GM21390 (cell line): ENCODE results near the gene KCNA5.

Experiments
- ATAC-seq: cut with Tn5 transposase; IDR thresholded peaks from one replicate; pipeline ENCODE4 v1.9.1; 2021; ENCODE audit not compliant: unreplicated experiment

KCNA5 gene

DNA sequence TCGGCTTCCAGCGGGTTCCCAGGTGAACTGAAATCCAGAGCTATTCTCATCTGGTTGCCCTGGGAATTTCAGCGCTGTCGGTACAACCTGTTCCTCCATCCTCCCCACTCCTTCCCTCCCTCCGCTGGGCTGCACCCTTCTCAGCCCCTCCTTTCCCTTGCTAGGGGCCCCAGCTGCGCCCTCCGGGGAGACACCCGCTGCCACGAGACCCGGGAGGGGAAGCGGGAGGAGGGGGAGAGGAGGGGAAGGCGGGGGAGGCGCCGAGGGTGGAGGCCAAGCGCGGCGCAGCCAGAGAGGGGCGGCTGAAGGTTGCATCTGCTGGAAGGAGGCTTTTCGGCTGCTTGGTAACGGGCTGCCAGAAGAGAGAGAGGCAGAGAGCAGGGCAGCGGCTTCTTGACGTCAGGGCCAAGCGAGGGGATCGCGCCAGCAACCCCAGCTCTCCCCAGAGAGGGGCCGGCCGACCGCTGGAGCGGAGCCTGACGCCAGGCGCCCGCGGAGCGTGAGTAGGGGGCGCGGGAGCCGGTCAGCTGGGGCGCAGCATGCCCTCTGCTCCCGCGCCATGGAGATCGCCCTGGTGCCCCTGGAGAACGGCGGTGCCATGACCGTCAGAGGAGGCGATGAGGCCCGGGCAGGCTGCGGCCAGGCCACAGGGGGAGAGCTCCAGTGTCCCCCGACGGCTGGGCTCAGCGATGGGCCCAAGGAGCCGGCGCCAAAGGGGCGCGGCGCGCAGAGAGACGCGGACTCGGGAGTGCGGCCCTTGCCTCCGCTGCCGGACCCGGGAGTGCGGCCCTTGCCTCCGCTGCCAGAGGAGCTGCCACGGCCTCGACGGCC, at the start of gene KCNA5:
Gene KCNA5 (plus strand): TSS at position 291 of the 831 bp plus-strand sequence. CDS start 269 bp downstream, at position 560.
- no peak for ATAC-seq

DNA sequence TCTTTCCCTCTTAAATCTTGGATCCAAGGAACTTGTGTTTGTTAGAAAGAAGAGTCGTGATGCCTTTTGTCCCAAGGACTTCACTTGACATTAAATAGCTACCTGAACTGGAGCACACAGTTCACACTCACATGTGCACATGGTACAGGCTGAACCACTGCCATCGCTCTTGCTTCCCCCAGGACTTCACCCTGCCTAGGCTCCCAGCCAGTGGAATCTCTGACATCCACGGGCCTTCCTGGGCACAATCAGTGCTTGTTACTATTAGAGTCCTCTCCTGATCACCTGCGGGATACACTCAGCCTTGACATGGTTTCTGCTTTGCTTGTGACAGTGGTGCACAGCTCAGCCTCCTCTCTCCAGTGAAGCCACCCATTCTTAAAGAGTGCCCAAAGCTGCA, 49.1 kb upstream of the KCNA5 start:
- no peak for ATAC-seq

DNA sequence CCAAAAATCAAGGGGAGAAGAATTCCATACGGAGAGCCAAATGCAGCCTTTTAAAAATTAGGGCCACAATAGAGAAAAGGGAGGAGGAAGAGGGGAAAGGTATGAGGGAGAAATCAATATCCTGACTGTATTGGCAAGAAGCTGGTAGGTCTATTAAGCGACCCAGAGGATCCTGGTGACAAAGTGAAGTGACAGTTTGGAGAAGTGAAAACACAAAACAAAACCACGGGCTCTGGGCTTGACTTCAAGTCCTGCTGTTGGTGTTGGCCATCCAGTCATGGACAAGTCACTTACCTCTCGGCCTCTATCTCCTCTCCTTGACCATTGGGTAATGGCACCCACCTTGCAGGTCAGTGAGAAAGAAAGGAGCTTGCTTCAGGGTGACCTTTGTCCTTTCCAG, 47.0 kb upstream of the KCNA5 start:
- no peak for ATAC-seq

DNA sequence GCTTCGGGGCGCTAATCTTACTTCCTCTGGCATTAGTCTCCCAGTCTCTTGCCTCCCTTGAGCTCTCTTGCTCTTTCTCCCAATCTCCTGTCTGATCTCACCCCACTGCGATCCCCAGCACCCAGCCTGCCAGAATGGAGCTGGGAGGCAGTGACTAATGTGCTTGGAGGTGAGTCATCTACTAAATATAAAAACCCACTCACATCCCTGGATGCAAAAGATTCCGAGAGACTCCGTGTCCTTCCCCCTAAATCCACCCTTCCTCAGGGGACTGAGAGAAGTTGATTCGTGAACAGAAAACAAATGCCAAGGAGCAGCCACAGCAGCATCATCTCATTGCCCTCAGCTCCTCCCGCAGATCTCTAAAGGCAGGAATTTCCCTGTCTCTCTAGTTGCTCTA, 45.7 kb upstream of the KCNA5 start:
- ATAC-seq: no peak

DNA sequence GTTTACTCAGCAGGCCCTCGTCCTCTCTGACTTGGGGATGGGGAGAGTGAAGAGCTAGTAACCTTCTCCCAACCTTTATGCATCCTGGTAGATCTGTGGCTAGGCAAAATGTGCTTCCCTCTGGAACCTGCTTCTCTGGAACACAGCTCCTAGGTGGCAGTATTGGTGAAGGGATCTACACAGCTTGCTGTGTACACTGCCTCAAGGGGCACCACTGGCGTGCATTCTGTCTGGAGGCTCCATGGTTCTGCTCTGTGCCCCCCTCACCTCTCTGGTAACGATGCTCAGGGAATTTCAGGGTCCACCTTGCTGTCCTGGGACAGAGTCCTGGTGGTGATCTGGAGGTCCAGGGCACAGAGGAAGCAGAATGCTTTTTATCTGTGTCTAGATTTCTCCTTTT, 43.5 kb upstream of the KCNA5 start:
- no peak for ATAC-seq

DNA sequence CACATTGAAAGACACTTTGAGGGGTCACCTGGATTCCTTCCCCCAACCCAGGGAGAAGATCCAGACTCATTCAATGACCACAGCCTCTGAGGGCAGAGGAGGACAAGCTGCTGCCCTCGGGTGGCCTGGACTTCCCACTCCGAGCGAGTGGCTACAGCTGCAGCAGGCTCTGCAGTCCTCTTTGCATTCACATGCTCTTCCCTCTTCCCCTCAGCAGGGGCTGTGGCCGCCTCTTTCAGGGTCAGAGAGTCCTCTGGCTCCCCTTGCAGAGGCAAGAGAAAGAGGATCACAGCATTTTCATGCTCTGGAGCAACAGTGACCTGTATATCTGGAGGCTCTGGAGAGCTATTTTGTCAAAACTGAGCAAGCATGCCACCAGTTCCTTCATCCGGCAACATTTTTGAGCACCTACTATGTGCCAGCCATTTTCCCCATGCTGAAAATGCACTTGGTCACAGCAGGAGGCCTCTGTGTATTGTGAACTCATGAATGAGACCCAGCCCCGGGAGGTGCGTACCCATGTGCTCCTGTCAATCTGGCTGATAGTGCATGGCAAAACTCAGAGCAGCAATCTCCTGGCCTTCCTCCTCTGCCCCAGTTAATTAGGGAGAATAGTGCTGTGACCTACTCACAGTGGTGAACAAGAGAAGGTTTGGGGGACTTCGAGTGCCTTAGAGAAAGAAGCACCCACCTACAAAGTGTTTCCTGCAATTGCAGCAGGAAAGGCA, 42.9 kb upstream of the KCNA5 start:
- ATAC-seq: no peak

DNA sequence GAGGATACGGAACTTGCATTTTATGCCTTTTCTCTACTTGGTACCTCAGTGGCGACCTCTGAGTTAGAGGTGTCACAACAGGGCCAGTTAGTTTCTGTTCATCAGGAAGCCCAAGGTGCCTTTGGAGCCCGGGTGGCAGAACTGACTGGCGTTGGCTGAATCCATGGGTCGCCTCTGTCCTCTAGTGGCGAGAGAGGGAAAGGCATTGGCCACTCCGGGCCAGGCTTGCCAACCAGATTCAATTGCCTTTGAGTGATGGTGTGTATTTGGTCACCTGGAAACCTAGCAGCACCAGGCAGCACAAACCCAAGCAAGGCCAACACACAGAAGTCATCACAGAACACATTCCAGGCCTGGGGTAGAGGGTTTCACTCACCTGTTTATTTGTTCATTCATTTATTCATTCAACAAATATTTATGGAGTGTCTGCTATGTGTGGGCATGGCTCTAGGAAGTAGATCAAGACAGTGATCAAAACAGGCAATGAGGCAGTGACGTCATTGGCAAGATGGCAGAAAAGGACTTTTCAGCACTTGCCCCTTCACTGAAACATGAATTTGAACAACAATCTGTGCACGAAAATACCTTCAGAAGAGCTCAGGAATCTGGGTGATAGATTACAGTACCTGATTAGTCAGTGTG, 40.5 kb upstream of the KCNA5 start:
- no peak for ATAC-seq

DNA sequence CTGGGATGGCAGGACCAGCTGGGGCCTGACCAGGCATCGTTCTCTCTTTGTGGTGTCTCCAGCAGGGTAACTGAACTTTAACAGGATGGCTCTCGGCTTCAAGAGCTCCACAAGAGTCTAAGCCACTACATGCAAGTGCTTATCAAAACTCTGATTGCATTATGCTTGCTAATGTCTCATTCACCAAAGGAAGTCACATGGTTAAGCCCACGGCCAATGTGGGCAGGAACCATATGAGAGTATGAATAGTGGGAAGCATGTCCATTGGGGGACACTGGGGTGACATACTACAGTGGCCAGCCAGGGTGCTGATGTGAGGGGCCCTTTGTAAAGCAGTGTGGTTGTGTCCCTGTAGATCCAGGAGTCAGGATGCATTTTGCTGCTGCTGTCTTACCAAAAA, 35.0 kb upstream of the KCNA5 start:
- ATAC-seq: no peak

DNA sequence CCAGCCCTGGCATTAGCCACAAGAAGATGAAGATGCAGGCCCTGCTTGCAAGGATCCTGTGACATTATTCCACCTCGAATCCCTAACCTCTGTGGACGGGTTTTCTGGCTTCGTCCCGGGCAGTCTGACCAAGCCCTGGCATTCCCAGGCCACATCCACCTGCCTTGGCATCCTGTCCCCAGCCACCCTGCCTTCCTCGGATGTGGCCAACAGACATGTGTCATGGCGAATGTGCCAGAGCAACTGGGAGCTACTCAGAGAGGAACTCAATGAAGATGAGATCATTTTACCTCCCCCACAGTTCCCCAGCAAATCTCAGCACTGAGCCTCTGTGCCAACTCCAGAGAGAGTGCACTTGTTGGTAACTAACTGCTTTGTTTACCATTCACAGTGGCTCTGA, 33.5 kb upstream of the KCNA5 start:
- no peak for ATAC-seq

DNA sequence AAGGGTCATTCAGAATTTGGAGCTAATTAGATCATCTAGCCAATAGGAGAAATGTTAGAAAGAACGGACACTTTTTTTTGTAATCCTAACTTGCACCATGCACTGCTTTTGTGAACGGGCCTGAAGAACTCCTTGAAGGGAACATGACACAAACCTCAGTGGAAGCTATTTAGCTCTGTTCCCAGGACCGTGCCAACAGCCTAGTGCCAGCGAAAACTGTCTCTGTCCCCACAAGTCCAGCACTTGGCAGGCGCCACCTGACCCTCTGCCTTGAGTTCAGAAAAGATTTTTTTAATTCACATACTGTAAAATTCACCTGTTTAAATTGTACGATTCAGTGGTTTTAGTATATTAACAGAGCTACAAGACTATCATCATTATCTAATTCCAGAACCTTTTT, 31.3 kb upstream of the KCNA5 start:
- no peak for ATAC-seq

DNA sequence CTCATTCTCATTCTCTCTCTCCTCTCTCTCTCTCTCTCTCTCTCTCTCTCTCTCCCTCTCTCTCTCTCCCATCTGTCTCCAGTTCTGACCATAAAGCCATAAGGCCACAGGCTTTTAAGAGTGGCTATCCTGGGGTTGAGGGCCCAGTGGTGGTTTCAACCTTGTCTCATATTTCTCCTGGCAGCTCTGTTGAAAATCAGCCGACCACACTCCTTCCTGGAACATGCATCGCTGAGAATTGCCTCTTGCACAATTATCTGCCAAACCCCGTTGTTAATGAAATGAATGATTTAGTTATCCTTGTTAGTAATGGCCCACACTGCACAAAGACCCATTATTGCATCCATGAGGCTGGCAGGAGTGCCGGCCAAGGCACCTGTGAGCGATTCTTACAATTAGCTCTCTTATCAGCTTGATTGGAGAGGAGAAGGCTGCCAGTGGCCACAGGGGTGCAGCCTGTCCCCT, 30.4 kb upstream of the KCNA5 start:
- no peak for ATAC-seq

DNA sequence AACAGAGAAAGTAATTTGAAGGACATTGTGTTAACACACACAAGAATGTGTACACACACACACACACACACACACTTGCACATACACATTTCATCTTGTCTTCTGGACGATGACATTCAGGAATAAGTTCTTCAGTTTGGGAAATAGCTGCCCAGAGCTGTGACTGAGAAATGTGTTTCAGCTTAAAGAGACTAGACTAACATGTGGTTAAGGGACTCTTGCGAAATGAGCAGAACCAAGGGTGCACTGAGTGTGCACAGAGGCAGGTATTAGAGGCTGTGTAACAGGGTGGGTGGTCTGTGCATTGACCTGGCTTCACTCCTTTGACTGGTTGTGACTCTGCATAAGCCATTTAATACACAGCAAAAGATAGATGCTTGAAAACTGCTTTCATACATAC, 29.4 kb upstream of the KCNA5 start:
- ATAC-seq: no peak

DNA sequence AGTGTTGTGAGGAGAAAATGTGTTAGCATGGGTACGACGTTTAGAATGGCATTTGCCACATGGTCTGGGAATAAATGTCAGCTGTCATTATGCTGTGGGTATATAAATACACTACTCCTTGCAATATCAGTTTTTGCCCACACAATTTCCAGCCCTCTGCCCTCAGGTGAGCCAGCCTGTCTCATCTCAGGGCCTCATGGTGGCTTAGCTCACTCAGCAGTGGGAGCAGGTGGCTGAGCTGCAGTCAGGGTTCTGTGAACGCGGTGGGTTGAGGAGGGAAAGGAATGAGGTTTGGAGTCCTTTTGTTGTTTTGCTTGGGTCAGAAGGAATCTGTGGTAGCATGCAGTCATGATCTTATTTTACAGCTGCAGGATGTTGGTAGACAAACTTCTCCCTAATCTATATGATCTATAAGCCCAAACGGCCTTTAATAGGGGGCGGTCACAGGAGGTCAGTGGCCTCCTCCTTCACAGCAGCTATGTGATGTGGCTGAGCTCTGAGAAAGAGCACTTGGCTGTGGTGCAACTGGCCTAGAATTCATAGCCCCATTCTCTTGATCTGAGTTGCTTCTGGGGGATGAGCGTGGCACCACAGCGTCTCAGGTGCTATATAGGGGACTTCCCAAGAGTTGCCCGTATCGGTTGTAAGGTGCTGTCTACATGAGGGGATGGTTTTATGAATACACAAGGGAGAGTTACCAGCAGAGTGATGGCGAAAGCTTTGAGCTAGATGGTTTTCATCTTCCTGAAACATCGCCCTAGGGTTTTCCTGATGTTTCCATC, 27.8 kb upstream of the KCNA5 start:
- no peak for ATAC-seq

DNA sequence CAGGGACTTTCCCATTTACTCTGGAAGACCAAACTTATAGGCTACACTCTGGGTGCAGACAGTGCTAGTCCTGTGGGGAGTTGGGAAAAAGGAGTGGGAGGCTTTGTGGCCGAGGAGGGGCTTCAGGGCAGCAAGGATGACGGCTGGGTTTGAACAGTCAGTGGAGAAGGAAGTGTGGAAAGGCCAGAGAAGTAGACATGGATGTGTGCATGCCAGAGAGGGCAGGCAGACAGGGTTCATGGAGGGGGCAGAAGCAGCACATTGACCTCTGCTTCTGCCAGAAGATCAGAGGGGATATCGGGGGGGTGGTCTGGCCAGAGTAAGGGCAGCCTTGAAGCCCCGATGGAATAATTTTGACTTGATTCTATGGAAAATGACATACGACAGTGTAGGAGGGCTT, 27.2 kb upstream of the KCNA5 start:
- no peak for ATAC-seq

DNA sequence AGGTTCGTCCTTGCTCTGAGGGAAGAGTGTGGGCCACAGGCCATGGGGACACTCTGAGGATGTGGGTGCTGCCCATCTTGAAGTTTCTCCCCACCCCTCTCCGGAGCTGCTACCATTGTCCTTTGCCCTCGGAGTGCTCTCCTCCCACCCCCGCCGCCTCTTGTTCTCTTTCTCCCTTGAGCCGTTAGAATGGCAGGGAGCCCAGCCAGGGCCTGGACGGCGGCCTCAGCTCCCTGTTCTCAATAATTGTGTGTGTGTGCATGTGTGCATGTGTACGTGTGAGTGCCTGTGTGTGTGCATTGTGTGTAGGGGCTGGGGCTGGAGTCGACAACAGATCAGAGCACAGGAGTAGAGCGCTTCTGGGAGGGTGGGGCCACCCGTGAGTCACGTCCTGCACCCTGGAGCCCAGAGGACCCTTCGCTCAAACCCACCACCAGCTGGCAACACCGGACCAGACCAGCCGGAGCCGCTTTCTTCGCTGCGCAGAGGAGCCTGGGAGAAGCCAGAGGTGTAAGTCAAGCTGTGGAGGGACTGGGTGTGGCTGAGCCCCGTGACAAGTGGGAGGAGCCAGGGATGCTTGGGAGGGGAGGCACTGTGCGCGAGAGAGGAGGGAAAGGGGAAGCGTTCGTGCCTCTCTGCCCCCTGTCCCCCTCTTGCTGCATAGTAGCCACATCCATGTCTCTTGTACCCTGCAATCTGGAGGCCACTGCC, 25.9 kb upstream of the KCNA5 start:
- no peak for ATAC-seq

DNA sequence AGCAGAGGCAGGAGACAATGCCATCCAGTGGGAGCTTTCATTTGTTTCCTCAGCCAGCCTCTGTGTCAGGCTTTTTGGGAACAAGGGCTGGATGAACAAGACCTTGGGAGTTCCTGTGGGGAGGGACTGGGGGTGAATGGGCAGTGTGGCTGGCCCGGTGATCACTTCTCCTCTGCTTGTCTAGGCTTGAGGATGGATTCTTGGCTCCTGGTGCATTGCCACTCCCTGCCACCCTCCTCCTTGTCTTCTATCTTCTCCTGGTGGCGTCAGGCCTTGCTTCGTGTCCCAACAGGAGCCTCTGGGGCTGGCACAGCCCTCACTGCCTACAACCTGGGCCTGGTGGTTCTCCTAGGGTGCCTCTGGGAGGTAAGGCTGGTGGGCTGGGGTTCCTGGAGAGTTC, 25.0 kb upstream of the KCNA5 start:
- no peak for ATAC-seq

DNA sequence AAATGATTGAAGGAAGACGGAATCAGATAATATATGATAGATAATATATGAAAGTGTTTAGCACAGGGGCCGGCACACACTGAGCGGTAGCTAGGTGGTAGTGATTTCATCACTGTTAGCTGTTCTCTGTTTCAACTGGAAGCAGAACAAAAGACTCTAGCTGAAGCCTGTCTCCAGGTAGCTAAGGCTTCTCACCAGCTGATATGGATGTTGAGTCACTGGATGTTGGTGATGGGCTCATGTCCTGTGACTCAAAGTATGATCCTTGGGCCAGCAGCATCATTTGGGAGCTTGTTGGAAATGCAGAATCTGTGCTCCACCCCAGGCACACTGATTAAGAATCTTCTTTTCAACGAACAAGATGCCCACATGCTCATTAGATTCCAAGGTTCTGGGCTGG, 21.7 kb upstream of the KCNA5 start:
- ATAC-seq: no peak

DNA sequence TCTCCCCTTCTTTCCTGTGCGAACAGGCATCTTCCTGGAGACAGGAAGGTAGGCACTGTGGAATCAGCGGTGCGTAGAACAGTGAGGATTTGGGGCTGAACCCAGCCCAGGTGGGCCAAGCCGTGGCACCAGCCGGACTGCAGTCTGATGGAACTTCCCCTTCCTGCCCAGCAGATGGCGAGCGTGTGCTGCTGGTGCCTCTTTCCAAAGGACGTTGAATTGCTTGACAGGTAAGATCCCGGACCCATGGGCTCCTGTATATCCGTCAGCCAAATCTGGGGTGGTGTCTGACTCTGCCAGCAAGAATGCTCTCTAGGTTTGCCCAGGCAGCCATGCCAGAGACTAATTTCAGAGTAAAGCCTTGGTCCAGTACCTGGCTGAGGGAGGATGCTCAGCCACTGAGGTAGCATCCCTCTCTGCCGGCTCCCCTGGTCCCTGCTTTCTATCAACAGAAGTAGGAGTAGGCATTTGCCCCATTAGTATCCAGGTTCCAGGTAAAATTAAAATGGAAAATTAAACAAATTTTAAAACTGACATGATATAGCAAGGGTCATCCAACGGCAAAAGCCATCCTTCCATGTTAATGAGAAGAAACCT, 21.1 kb upstream of the KCNA5 start:
- no peak for ATAC-seq

DNA sequence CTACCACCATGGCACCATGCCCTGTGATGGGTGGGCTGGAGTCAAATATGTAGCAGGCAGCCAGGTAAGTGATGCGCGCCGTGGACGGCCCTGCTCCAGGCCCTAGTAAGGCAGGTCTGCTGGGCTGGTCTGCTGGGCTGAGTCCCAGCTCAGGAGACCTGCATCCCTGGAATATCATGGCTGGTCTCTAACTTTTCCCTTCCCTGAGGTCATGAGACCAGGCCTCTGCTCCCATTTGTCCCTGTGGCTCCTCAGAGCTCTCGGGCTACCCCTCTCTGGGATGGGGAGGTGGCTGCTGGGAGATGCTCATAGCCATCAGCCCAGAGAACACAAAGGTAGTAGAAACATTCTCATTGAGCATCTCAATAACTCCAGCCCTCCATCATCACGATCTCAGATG, 19.8 kb upstream of the KCNA5 start:
- ATAC-seq: no peak

DNA sequence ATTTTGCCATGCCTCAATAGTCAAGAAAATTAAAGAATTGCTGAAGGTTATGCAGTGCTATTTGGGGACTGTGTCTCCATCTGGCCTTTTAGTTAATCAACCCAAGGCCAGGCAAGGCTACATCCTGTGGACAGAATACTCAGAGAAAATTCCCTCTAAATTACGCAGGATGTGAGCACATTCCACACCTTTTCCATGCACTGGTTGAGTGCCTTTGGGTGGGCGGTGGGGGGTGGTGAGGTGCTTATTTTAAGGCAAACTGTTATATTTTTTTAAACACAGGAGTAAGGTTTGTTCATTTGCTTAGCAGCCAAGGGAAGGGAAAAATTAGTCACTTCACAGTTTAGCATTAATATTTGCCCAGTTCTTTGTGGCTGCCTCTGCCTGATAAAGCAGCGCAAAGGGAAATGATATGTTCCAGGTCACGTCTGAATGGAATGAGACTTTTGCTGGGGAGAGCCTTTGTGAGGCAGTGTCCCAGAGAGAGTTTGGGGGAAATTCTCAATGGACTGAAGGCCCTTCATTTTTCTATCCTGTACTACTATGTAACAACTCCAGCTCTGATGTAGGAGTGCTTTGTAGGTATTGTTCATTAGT, 17.2 kb upstream of the KCNA5 start:
- ATAC-seq: no peak
